Measurements from ENCODE around the gene RTN4R.

The RTN4R gene

GRCh38 chr22:20247010-20247505 is 21.1 kb downstream of the RTN4R start:
- Histone ChIP-seq H3K36me3 (ENCODE audit: insufficient read depth, low read length) (no peaks in the 10 kb centered on the region), H3K4me3 (ENCODE audit: low read depth, low read length, poor library complexity, severe bottlenecking) (no peak overlapping the region), H3K27ac (ENCODE audit: low read depth, low read length, poor library complexity, severe bottlenecking) (no peak overlapping the region), H2AFZ (ENCODE audit: low read length) (no peak overlapping the region), H3K79me2 (ENCODE audit: insufficient read depth, low read length) (no peaks in the 10 kb centered on the region), H3K9ac (ENCODE audit: low read length) (no peak overlapping the region), H4K20me1 (ENCODE audit: insufficient read depth, low read length) (no peaks in the 10 kb centered on the region), H3K4me1 (ENCODE audit: insufficient read depth, low read length, severe bottlenecking) (no peaks in the 10 kb centered on the region), H3F3A (ENCODE audit: insufficient read depth, low read length) (no peaks in the 10 kb centered on the region), H3K4me2 (ENCODE audit: low read length) (no peak overlapping the region), H3K9me2 (ENCODE audit: low read depth, low read length) (no peaks in the 10 kb centered on the region), H3K9me3 (ENCODE audit: low read length) (no peaks in the 10 kb centered on the region), H3K27me3 (ENCODE audit: insufficient read depth, low read length) (peaks cover 5% of the 10 kb centered on the region; the same call in 1 of the 2 replicates)
- TF ChIP-seq EZH2 (IDR thresholded peaks at IDR 0.05; ENCODE audit: borderline replicate concordance, low read length) (no peak), CTCF (IDR thresholded peaks at IDR 0.05; ENCODE audit: low read length) (no peak)

GRCh38 chr22:20246368-20247009 is 21.6 kb downstream of the RTN4R start:
- Histone ChIP-seq H2AFZ (ENCODE audit: low read length) (no peak overlapping the region), H3K9me3 (ENCODE audit: low read length) (no peaks in the 10 kb centered on the region), H3K27ac (ENCODE audit: low read depth, low read length, poor library complexity, severe bottlenecking) (no peak overlapping the region)

GRCh38 chr22:20245577-20246367 is 22.3 kb downstream of the RTN4R start:
- no peak overlapping the region for H3K4me3 ChIP-seq (ENCODE audit: low read depth, low read length, poor library complexity, severe bottlenecking)
- no peak overlapping the region for H3K4me2 ChIP-seq (ENCODE audit: low read length)
- H3K9ac ChIP-seq (ENCODE audit: low read length): no peak overlapping the region
- no peaks in the 10 kb centered on the region for H3K9me2 ChIP-seq (ENCODE audit: low read depth, low read length)
- H3K9me3 ChIP-seq (ENCODE audit: low read length): no peaks in the 10 kb centered on the region
- no peaks in the 10 kb centered on the region for H3K4me1 ChIP-seq (ENCODE audit: insufficient read depth, low read length, severe bottlenecking)
- H2AFZ ChIP-seq (ENCODE audit: low read length): no peak overlapping the region
- H4K20me1 ChIP-seq (ENCODE audit: insufficient read depth, low read length): no peaks in the 10 kb centered on the region
- H3K27me3 ChIP-seq (ENCODE audit: insufficient read depth, low read length): peaks cover 5% of the 10 kb centered on the region; the same call in 1 of the 2 replicates
- no peak overlapping the region for H3K27ac ChIP-seq (ENCODE audit: low read depth, low read length, poor library complexity, severe bottlenecking)
- no peaks in the 10 kb centered on the region for H3K79me2 ChIP-seq (ENCODE audit: insufficient read depth, low read length)
- H3K36me3 ChIP-seq (ENCODE audit: insufficient read depth, low read length): no peaks in the 10 kb centered on the region
- TF ChIP-seq EZH2 (IDR thresholded peaks at IDR 0.05; ENCODE audit: borderline replicate concordance, low read length) (no peak), CTCF (IDR thresholded peaks at IDR 0.05; ENCODE audit: low read length) (no peak)
- H3F3A ChIP-seq (ENCODE audit: insufficient read depth, low read length): no peaks in the 10 kb centered on the region

More at GRCh38 chr22:20246368-20247009, 21.6 kb downstream of the RTN4R start:
- Histone ChIP-seq H3K36me3 (ENCODE audit: insufficient read depth, low read length) (no peaks in the 10 kb centered on the region), H3K9me2 (ENCODE audit: low read depth, low read length) (no peaks in the 10 kb centered on the region), H4K20me1 (ENCODE audit: insufficient read depth, low read length) (no peaks in the 10 kb centered on the region), H3K4me3 (ENCODE audit: low read depth, low read length, poor library complexity, severe bottlenecking) (no peak overlapping the region), H3K9ac (ENCODE audit: low read length) (no peak overlapping the region), H3K4me2 (ENCODE audit: low read length) (no peak overlapping the region), H3F3A (ENCODE audit: insufficient read depth, low read length) (no peaks in the 10 kb centered on the region), H3K79me2 (ENCODE audit: insufficient read depth, low read length) (no peaks in the 10 kb centered on the region), H3K27me3 (ENCODE audit: insufficient read depth, low read length) (peaks cover 5% of the 10 kb centered on the region; the same call in 1 of the 2 replicates), H3K4me1 (ENCODE audit: insufficient read depth, low read length, severe bottlenecking) (no peaks in the 10 kb centered on the region)
- TF ChIP-seq EZH2 (IDR thresholded peaks at IDR 0.05; ENCODE audit: borderline replicate concordance, low read length): no peak
- no peak for TF ChIP-seq CTCF (IDR thresholded peaks at IDR 0.05; ENCODE audit: low read length)
